ENCODE results near the gene GLA. TPM values are rescaled to one million over a fixed set of nuclear protein-coding genes. Genes with fewer than 3 reads are reported as not detected.

Gene GLA
- total RNA-seq, 4 donors from 2014 or later = 13.4 to 16.3 (median 14.6) TPM

DNA sequence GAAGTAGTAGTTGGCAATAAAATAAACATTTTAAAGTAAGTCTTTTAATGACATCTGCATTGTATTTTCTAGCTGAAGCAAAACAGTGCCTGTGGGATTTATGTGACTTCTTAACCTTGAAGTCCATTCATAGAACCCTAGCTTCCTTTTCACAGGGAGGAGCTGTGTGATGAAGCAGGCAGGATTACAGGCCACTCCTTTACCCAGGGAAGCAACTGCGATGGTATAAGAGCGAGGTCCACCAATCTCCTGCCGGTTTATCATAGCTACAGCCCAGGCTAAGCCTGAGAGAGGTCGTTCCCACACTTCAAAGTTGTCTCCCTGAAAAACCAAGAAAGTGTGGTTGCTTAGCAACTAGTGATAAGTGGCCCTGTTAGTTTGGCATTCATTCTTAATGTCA lies 9.9 kb downstream of the GLA start:
- TF ChIP-seq, protein P1, sequence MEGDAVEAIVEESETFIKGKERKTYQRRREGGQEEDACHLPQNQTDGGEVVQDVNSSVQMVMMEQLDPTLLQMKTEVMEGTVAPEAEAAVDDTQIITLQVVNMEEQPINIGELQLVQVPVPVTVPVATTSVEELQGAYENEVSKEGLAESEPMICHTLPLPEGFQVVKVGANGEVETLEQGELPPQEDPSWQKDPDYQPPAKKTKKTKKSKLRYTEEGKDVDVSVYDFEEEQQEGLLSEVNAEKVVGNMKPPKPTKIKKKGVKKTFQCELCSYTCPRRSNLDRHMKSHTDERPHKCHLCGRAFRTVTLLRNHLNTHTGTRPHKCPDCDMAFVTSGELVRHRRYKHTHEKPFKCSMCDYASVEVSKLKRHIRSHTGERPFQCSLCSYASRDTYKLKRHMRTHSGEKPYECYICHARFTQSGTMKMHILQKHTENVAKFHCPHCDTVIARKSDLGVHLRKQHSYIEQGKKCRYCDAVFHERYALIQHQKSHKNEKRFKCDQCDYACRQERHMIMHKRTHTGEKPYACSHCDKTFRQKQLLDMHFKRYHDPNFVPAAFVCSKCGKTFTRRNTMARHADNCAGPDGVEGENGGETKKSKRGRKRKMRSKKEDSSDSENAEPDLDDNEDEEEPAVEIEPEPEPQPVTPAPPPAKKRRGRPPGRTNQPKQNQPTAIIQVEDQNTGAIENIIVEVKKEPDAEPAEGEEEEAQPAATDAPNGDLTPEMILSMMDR (IDR thresholded peaks at IDR 0.05 in 4 of 5, conservative IDR thresholded peaks at IDR 0.05 in 1 of 5) = no peak
- no peak for TF ChIP-seq POLR2A (IDR thresholded peaks at IDR 0.05)
- Histone ChIP-seq H3K4me3 (no peak overlapping the region), H3K36me3 (peaks cover 0 to 4% of the 10 kb centered on the region in 2 donors), H3K27ac (no peak overlapping the region), H3K4me1 (no peaks in the 10 kb centered on the region), H3K27me3 (no peaks in the 10 kb centered on the region), H3K9me3 (no peaks in the 10 kb centered on the region)
- ATAC-seq (no peak), DNase-seq (no peak)
- in situ Hi-C loops (cut with MboI; ENCODE audit: low sequenced_read_pairs in 4 of 4) = no loop called here
- intact Hi-C loops (cut with DNase I; ENCODE audit: low total_unique reads) = no loop called here

DNA sequence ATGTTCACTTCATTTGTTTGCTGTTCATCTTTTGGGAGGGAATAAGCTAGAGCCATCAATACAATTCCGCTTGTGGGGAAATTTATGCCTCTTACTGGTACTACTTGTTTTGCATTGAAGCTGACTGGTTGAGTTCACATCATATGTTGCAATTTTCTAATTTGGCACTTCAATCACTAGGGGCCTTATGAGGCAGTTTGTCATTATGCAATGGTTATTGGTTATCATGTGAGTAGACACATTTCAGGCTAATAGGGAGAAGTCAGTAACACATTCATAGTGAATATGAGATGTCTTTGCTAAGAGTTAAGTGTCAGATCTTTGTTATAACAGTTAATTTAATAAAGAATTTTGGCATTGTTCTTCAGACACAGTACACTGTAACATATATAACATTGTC lies 11.9 kb downstream of the GLA start:
- Histone ChIP-seq H3K36me3 (peaks cover 0 to 4% of the 10 kb centered on the region in 2 donors), H3K4me1 (no peaks in the 10 kb centered on the region), H3K27ac (no peak overlapping the region), H3K27me3 (no peaks in the 10 kb centered on the region), H3K4me3 (no peak overlapping the region), H3K9me3 (no peaks in the 10 kb centered on the region)
- no peak for TF ChIP-seq POLR2A (IDR thresholded peaks at IDR 0.05)
- TF ChIP-seq, protein P1 (IDR thresholded peaks at IDR 0.05 in 4 of 5, conservative IDR thresholded peaks at IDR 0.05 in 1 of 5) = no peak
- in situ Hi-C loops (cut with MboI; ENCODE audit: low sequenced_read_pairs in 4 of 4) = no loop called here
- ATAC-seq (peak in 1 of 2 donors; percentile 36), DNase-seq (no peak)
- intact Hi-C loops (cut with DNase I; ENCODE audit: low total_unique reads) = no loop called here

DNA sequence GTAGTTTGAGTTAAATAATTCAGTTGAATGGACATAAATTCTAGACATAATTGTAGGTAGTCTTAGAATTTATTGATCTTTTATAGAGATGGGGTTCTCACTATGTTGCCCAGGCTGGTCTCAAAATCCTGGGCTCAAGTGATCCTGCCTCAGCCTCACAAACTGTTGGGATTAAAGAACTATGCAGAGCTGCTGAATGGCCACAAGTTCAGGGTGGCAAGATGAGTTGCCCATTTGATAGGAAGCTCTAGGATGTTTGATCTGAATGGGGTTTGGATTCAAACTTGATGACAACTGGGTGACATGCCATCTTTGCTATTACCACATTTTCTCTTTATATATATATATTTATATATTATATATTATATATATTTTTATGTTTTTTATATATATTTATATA lies 13.4 kb downstream of the GLA start:
- no peak overlapping the region for H3K27ac ChIP-seq
- no peaks in the 10 kb centered on the region for H3K9me3 ChIP-seq
- H3K4me1 ChIP-seq = no peaks in the 10 kb centered on the region
- intact Hi-C loops (cut with DNase I; ENCODE audit: low total_unique reads) = no loop called here
- TF ChIP-seq POLR2A (IDR thresholded peaks at IDR 0.05) = no peak
- TF ChIP-seq, protein P1 (IDR thresholded peaks at IDR 0.05 in 4 of 5, conservative IDR thresholded peaks at IDR 0.05 in 1 of 5) = no peak
- H3K4me3 ChIP-seq = no peak overlapping the region
- H3K36me3 ChIP-seq = peaks cover 0 to 4% of the 10 kb centered on the region in 2 donors
- in situ Hi-C loops (cut with MboI; ENCODE audit: low sequenced_read_pairs in 4 of 4) = no loop called here
- ATAC-seq (no peak), DNase-seq (no peak)
- H3K27me3 ChIP-seq = no peaks in the 10 kb centered on the region

DNA sequence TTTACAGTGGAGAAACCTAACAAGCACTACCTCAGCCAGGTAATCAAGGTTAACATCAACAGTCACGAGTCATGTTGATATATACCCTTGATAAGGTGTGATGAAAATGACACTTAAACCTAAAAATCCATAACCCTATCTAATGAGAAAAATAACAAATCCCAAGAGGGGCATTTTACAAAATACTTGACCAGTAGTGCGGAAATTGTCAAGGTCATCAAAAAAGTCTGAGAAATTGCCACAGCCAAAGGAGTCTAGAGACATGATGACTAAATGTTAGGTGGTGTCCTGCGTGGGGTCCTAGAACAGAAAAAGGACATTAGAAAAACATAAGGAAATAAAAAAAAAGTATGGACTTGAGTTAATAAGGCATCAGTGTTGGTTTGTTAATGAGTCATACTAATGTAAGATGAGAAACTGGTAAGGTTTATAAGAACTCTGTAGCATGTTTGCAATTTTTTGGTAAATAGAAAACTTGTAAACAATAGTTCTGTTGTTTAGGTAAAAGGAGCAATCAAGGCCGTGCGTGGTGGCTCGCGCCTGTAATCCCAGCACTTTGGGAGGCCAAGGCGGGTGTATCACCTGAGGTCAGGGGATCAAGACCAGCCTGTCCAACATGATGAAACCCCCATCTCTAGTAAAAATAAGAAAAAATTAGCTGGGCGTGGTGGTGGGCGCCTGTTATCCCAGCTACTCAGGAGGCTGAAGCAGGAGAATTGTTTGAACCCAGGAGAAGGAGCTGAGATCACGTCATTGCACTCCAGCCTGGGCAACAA lies 14.0 kb downstream of the GLA start:
- in situ Hi-C loops (cut with MboI; ENCODE audit: low sequenced_read_pairs in 4 of 4) = no loop called here
- Histone ChIP-seq H3K4me1 (no peaks in the 10 kb centered on the region), H3K27me3 (no peaks in the 10 kb centered on the region), H3K27ac (no peak overlapping the region), H3K36me3 (peaks cover 0 to 4% of the 10 kb centered on the region in 2 donors), H3K9me3 (no peaks in the 10 kb centered on the region), H3K4me3 (no peak overlapping the region)
- DNase-seq = no peak
- intact Hi-C loops (cut with DNase I; ENCODE audit: low total_unique reads) = no loop called here
- TF ChIP-seq POLR2A (IDR thresholded peaks at IDR 0.05) = no peak
- TF ChIP-seq, protein P1 (IDR thresholded peaks at IDR 0.05 in 4 of 5, conservative IDR thresholded peaks at IDR 0.05 in 1 of 5) = no peak
- ATAC-seq = no peak

Measured in gastrocnemius medialis (tissue), 4 donors.